Measurements from ENCODE around the gene AK8. TPM values are rescaled to one million over a fixed set of nuclear protein-coding genes. Genes with fewer than 3 reads are reported as not detected.

Gene AK8
- total RNA-seq, 6 experiments from 2014 or later = 0.12 TPM; not detected in 4

GRCh38 chr9:132728497-132728896 lies 149.6 kb downstream of the AK8 start:
- Histone ChIP-seq H3K27me3 (no peaks in the 10 kb centered on the region), H3K4me3 (no peak overlapping the region), H3K36me3 (no peaks in the 10 kb centered on the region), H3K4me1 (no peaks in the 10 kb centered on the region), H3K27ac (no peak overlapping the region), H3K9me3 (no peaks in the 10 kb centered on the region)
- ATAC-seq (no peak), DNase-seq (no peak)
- intact Hi-C loops (cut with DNase I) = no loop called here
- WGBS (ENCODE audit: insufficient coverage, low coverage, low lambda C conversion rate, missing lambda C conversion rate) = 63% methylated on average over 2 of the region's 2 CpGs
- TF ChIP-seq POLR2A (IDR thresholded peaks at IDR 0.05) = no peak
- no peak for TF ChIP-seq CTCF (IDR thresholded peaks at IDR 0.05)

- DNase-seq (peak in 1 of 3 donors; percentile 18), ATAC-seq (no peak)
- Histone ChIP-seq H3K27ac (no peak overlapping the region), H3K4me1 (no peaks in the 10 kb centered on the region), H3K36me3 (no peaks in the 10 kb centered on the region), H3K9me3 (no peaks in the 10 kb centered on the region), H3K4me3 (no peak overlapping the region), H3K27me3 (no peaks in the 10 kb centered on the region)
- no CpG with 5 or more reads among the region's 5 CpGs for WGBS (ENCODE audit: insufficient coverage, low coverage, low lambda C conversion rate, missing lambda C conversion rate)
- TF ChIP-seq CTCF (IDR thresholded peaks at IDR 0.05) = no peak
- no peak for TF ChIP-seq POLR2A (IDR thresholded peaks at IDR 0.05)
- intact Hi-C loops (cut with DNase I) = no loop called here
Measured at GRCh38 chr9:132728071-132728470, 150.0 kb downstream of the AK8 start.

- 53% methylated on average over 8 of the region's 8 CpGs for WGBS (ENCODE audit: insufficient coverage, low coverage, low lambda C conversion rate, missing lambda C conversion rate)
- no peaks in the 10 kb centered on the region for H3K36me3 ChIP-seq
- DNase-seq (peak in 1 of 3 donors; percentile 15), ATAC-seq (no peak)
- H3K4me1 ChIP-seq = no peaks in the 10 kb centered on the region
- H3K27me3 ChIP-seq = no peaks in the 10 kb centered on the region
- H3K27ac ChIP-seq = no peak overlapping the region
- intact Hi-C loops (cut with DNase I) = no loop called here
- no peak for TF ChIP-seq POLR2A (IDR thresholded peaks at IDR 0.05)
- no peak for TF ChIP-seq CTCF (IDR thresholded peaks at IDR 0.05)
- no peak overlapping the region for H3K4me3 ChIP-seq
- no peaks in the 10 kb centered on the region for H3K9me3 ChIP-seq
Measured at GRCh38 chr9:132726576-132727130, 151.4 kb downstream of the AK8 start.

GRCh38 chr9:132725306-132725705 lies 152.8 kb downstream of the AK8 start:
- no peak for DNase-seq
- Histone ChIP-seq H3K9me3 (no peaks in the 10 kb centered on the region), H3K27ac (no peak overlapping the region), H3K4me1 (no peaks in the 10 kb centered on the region), H3K4me3 (no peak overlapping the region), H3K36me3 (no peaks in the 10 kb centered on the region), H3K27me3 (no peaks in the 10 kb centered on the region)
- intact Hi-C loops (cut with DNase I) = no loop called here
- ATAC-seq = no peak
- TF ChIP-seq POLR2A (IDR thresholded peaks at IDR 0.05) (no peak), CTCF (IDR thresholded peaks at IDR 0.05) (no peak)
- 83% methylated on average over 9 of the region's 13 CpGs for WGBS (ENCODE audit: insufficient coverage, low coverage, low lambda C conversion rate, missing lambda C conversion rate)

GRCh38 chr9:132723809-132724208 lies 154.3 kb downstream of the AK8 start:
- H3K9me3 ChIP-seq = no peaks in the 10 kb centered on the region
- no peak overlapping the region for H3K4me3 ChIP-seq
- no peaks in the 10 kb centered on the region for H3K36me3 ChIP-seq
- ATAC-seq = peak in 1 of 4 donors; percentile 15
- intact Hi-C loops (cut with DNase I) = no loop called here
- 35% methylated on average over 2 of the region's 4 CpGs for WGBS (ENCODE audit: insufficient coverage, low coverage, low lambda C conversion rate, missing lambda C conversion rate)
- no peak overlapping the region for H3K27ac ChIP-seq
- no peak for DNase-seq
- no peak for TF ChIP-seq CTCF (IDR thresholded peaks at IDR 0.05)
- TF ChIP-seq POLR2A (IDR thresholded peaks at IDR 0.05) = no peak
- H3K4me1 ChIP-seq = no peaks in the 10 kb centered on the region
- no peaks in the 10 kb centered on the region for H3K27me3 ChIP-seq

Measured in right lobe of liver (tissue), 6 donors.